ENCODE measurements around the gene GABRE. TPM values are rescaled to one million over a fixed set of nuclear protein-coding genes. Genes with fewer than 3 reads are reported as not detected.

Gene GABRE
- total and polyA plus RNA-seq, 8 donors: 14.2 to 21.4 (median 16.7) TPM

GRCh38 chrX:151981129-151981528 is 6.7 kb upstream of the GABRE start:
- intact Hi-C loops (cut with DNase I): no loop called here
- Histone ChIP-seq H3K9me3 (no peaks in the 10 kb centered on the region), H3K4me1 (no peaks in the 10 kb centered on the region), H3K4me3 (no peak overlapping the region), H3K27ac (no peak overlapping the region), H3K27me3 (no peaks in the 10 kb centered on the region), H3K36me3 (no peaks in the 10 kb centered on the region)
- no peak for DNase-seq
- ATAC-seq: no peak
- TF ChIP-seq, protein P1, sequence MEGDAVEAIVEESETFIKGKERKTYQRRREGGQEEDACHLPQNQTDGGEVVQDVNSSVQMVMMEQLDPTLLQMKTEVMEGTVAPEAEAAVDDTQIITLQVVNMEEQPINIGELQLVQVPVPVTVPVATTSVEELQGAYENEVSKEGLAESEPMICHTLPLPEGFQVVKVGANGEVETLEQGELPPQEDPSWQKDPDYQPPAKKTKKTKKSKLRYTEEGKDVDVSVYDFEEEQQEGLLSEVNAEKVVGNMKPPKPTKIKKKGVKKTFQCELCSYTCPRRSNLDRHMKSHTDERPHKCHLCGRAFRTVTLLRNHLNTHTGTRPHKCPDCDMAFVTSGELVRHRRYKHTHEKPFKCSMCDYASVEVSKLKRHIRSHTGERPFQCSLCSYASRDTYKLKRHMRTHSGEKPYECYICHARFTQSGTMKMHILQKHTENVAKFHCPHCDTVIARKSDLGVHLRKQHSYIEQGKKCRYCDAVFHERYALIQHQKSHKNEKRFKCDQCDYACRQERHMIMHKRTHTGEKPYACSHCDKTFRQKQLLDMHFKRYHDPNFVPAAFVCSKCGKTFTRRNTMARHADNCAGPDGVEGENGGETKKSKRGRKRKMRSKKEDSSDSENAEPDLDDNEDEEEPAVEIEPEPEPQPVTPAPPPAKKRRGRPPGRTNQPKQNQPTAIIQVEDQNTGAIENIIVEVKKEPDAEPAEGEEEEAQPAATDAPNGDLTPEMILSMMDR (IDR thresholded peaks at IDR 0.05): no peak

GRCh38 chrX:151977923-151978322 is 3.4 kb upstream of the GABRE start:
- TF ChIP-seq, protein P1 (IDR thresholded peaks at IDR 0.05): no peak
- DNase-seq (peak in 1 of 4 donors; percentile 28), ATAC-seq (peak; percentile 55)
- intact Hi-C loops (cut with DNase I): no loop called here
- Histone ChIP-seq H3K27ac (no peak overlapping the region), H3K27me3 (peaks cover 0 to 26% of the 10 kb centered on the region in 2 donors), H3K4me3 (no peak overlapping the region), H3K9me3 (no peaks in the 10 kb centered on the region), H3K4me1 (no peaks in the 10 kb centered on the region), H3K36me3 (no peaks in the 10 kb centered on the region)

GRCh38 chrX:151977009-151977408 is 2.5 kb upstream of the GABRE start:
- Histone ChIP-seq H3K27me3 (peaks cover 0 to 26% of the 10 kb centered on the region in 2 donors), H3K9me3 (no peaks in the 10 kb centered on the region), H3K4me3 (no peak overlapping the region), H3K27ac (no peak overlapping the region), H3K36me3 (no peaks in the 10 kb centered on the region), H3K4me1 (peaks cover 0 to 2% of the 10 kb centered on the region in 2 donors)
- DNase-seq (no peak), ATAC-seq (no peak)
- TF ChIP-seq, protein P1 (IDR thresholded peaks at IDR 0.05): no peak
- intact Hi-C loops (cut with DNase I): no loop called here

DNA sequence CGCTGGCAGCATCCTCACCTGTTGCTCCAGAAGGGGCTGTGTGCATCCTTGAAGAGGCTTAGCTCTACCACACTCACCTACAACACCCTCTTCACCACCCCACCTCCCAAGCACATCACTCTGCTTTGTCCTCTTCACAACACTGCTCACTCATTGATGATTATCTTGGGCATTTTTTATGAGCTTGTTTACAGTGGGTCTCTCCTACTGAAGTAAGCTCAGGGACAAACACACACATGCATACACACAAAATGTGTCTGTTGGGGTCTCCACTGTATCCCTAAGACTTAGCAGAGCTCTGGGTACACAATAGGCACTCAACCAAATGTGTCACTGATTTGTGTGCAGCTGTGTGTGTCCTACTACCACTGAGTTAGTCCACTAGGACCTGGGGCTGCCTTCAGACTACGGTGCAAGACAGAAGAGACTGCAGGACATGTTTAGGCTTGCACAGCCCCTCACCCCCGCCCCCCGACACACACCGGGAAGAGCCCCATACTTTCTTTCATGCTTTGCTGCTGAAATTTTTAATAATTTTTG is 1.3 kb upstream of the GABRE start:
- no peak overlapping the region for H3K27ac ChIP-seq
- H3K36me3 ChIP-seq: no peaks in the 10 kb centered on the region
- TF ChIP-seq, protein P1 (IDR thresholded peaks at IDR 0.05): no peak
- H3K4me1 ChIP-seq: peaks cover 0 to 6% of the 10 kb centered on the region in 2 donors
- H3K4me3 ChIP-seq: no peak overlapping the region
- intact Hi-C loops (cut with DNase I): no loop called here
- DNase-seq (no peak), ATAC-seq (no peak)
- H3K9me3 ChIP-seq: no peaks in the 10 kb centered on the region
- peaks cover 0 to 26% of the 10 kb centered on the region in 2 donors for H3K27me3 ChIP-seq

DNA sequence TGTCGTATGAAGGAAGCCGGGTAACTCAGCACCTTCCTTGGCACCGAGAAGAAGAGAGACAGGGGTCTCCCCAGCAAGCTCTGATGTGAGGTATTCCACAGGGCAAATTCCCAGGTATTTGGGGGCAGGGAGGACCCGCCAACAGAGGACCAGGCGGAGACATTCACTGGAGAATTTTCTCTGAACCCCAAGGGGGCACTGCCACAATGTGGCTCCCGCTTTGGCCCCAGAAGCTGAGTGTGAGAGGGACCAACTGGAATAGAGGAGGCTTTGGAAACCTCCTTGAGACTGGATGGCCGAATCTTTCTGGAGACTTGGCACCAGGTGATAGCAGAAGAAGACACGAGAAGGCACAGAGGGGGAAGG is 735 bp upstream of the GABRE start:
- no peaks in the 10 kb centered on the region for H3K36me3 ChIP-seq
- intact Hi-C loops (cut with DNase I): no loop called here
- H3K4me3 ChIP-seq: no peak overlapping the region
- H3K9me3 ChIP-seq: no peaks in the 10 kb centered on the region
- H3K27ac ChIP-seq: no peak overlapping the region
- TF ChIP-seq, protein P1 (IDR thresholded peaks at IDR 0.05): no peak
- DNase-seq (no peak), ATAC-seq (no peak)
- H3K4me1 ChIP-seq: peaks cover 0 to 6% of the 10 kb centered on the region in 2 donors
- peaks cover 0 to 26% of the 10 kb centered on the region in 2 donors for H3K27me3 ChIP-seq
